HG03060 (cell line): ENCODE measurements around the gene DIP2C.
"Not testable (repeated sequence)": the region's sequence is repeated elsewhere in the genome, so short reads cannot be mapped to it uniquely, and the experiment has no call there.

ENCODE experiments used
- ATAC-seq: cut with Tn5 transposase; IDR thresholded peaks from one replicate; pipeline ENCODE4 v1.9.1; 2021; ENCODE audit warnings: low read depth, moderate number of reproducible peaks; ENCODE audit not compliant: unreplicated experiment

DIP2C gene

DNA sequence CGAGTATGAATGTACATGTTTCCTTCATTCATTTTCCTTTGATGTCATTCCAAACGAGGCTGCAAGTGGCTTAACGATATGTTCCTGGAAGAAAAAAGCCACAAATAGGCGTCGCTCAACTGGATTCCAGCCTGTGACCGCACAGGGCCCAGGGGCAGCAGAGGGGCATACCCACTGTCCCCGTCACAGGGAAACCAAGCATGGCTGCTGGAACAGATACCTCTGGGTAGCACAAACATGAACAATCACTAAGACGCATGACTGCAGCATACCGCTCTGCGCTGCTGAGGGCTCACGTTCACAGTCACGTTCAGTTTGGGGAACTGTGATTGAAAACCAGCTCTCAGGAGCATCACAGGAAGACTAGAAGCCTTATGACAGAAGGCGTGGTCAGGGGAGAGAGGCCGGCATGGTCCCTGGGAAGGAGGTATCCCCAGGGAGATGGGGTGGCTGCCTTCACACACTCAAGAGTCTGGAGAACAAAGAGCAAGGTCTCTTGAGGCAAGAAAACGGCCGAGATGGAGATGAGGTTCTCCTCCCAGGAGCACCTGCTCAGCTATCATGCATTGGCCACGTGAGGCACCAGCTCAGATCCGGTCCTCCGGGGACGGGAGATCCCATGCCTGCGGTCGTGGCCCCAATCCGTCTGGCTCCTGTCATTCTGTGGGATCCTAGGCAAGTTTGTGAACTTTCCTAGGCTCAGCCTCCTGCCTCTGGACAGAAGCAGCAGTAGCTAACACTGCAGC is 213.6 kb downstream of the DIP2C start:
- ATAC-seq: no peak

DNA sequence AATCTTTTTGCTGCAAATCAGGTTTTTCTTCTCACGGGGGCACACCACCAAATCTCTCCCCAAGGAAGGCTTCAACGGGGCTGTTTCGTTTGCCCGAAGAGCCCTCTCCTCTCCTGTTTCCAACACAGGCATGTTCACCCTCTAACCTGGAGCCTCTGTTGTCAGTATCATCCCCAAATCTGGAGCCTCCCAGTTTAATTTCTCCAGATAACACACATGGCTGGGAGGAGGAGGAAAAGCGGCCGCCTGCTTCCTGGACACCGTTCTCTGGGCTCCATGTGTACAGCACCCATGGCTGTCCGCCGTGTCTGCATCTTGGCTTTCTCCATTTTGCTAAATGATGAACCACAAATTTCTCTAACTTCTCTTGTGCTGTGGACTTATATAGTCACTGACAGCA is 214.5 kb downstream of the DIP2C start:
- ATAC-seq: no peak

DNA sequence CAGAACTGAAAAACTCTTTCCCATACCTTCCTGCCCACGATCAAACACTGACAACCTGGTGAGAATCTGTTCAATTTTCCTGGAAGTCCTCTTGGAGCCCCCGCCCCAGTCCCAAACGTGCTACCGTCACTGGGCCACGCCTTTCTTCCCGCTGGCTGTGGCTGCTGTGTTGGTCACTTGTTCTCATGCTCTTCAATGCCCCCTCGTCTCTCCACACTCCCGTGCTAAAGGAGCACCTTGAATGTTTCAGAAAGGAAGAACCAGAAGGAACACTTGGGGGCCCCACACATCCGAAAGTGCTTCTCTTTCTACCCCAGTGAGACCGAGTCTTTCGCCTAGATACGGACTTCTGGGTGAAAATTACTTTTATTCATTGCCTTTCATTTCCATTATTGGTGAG is 215.1 kb downstream of the DIP2C start:
- ATAC-seq: no peak

DNA sequence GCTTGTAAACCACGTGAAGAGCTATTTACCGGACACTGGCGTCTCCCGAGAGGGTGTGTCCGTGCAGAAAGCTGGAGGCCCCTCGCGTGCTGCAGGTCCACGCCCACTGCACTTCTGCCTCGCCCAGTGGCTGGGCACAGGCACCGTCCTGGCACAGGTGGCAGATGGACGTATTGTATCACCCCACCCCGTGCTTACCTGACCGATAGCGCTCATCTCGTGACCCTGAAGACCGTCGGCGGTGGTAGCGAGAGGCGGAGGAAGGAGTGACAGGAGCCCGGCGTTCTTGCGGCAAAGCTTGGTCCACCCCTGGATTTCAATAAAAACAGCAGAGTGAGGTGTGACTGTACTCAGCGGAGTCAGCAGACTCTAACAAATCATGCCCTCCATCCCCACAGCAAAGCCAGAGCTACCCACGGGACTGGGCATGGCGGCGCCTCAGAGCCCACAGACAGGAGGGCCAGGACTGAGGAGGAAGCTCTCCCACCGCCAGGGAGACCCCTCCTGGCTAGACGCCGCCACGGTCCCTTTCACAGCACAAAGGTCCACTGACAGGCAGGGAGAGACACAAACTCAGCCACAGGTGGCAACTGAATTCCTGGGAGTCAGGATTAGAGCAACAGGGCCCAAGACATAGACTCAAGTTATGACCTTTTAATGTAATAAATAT is 217.1 kb downstream of the DIP2C start:
- ATAC-seq: no peak

DNA sequence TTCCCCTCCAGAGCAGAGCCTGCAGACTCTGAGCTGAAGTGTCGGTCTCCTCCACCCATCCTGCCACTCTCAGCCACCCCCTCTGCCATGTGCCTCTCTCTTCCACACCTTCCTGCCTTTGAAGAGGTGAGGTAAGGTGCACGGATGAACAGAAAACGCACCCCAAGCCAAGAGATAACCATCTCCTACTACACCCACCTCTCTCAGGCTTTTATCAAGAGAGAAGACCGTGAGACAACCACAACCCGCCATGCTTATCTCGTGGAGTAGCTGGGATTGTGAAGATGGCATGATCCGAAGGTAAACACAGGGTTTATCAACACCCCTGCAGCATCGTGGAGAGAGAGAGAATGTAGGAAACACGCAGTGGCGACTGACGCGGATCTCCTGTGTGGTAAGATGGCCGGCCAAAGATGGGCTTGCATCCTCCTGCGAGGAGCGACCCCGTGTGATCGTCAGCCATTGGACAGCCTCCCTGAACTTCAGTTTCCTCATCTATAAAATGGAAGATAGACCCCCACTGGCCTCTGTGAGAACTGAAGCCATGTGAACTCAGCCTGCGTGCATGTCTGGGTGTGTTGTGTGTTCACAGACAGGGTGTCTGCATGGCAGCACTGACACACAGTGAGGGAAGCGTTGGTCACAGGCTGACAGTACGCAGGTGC is 219.0 kb downstream of the DIP2C start:
- ATAC-seq: no peak

DNA sequence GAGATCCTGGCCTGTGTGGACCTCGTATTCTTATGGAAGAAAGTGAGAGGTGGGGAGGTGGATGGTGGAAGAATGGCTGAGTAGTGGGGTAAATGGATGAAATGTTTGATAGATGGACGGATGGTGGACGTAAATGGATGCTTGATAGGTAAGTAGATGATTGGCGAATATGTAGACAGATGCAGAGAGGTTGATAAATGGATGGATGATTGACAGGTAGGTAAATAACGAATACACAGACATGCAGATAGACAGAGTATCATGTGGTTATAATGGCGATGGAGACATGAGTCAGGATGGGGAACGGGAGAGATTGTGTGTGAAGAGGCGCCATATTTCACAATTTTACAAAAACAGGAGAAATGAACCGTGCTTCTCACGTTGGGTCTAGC is 219.5 kb downstream of the DIP2C start:
- no peak for ATAC-seq

DNA sequence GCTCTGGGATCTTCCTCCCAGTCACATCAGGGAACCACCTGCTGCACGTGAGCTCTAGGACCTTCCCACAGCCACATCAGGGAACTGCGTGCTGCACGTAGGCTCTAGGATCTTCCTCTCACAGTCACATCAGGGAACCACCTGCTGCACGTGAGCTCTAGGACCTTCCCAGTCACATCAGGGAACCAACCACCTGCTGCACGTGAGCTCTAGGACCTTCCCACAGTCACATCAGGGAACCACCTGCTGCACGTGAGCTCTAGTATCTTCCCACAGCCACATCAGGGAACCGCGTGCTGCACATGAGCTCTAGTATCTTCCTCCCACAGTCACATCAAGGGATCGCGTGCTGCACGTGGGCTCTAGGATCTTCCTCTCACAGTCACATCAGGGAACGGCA is 229.7 kb downstream of the DIP2C start:
- ATAC-seq: no peak

DNA sequence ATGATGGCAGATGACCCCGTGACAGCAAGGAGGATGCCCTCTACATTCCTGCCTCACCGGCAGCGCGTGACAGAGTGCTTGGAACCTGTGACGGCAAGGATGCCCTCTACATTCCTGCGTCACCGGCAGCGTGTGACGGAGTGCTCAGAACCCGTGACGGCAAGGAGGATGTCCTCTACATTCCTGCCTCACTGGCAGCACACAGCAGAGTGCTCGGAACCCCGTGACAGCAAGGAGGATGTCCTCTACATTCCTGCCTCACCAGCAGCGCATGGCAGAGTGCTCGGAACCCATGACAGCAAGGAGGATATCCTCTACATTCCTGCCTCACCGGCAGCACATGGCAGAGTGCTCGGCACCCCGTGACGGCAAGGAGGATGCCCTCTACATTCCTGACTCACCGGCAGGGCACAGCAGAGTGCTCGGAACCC is 231.0 kb downstream of the DIP2C start:
- no peak for ATAC-seq

DNA sequence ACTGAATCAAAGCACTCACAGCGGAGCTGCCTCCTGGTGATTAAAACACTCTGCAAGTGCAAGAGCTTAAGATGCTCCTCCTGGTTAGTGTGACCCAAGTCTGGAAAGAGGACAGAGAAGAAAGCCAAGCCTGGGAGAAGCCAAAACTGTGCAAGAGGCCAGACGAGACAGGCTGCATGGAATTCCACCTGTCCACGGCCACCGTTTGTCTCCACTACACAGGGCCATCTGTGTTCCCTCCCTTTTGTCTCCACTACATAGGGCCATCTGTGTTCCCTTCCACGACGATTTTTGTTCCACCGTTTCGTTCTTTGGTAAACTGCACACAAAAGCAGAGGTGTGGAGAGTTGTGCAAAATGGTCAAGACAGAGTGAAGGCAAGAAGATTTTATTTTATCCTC is 233.0 kb downstream of the DIP2C start:
- no peak for ATAC-seq

DNA sequence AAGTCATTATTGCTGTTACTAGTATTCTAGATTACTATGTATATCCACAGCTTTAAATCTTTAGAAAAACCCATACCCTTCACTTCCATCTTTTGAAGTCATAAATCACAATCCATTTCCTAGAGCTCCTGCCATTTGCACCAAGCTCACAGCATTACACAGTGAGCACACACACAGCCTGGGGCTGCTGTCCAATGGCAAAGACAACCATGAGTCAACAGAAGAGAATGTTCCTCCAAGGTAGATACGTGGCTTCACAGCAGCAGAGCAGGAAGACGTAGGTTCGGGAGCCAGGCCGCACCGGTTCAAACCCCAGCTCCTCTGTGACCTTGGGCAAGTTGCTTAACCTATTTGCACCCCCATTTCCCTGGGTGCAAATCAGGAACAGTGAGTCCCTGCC is 234.6 kb downstream of the DIP2C start:
- ATAC-seq: no peak

DNA sequence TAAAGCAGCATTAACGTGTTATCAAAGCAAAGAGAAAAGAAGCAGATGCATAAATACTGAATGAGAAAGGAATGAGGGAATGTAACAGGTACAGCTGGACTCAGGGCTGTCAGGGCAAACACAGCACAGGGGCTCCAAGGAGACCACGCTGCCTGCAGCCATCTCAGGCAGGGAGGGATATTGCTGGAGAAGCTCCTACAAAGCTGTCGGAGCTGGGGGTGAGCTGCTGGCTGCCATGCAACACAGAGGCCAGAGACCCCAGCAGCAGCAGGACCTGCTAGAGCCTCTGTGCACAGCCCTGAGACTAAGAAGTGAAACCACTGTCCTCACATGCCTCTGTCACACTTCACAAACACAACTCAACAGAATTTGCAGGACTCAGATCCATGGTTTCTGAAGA is 235.8 kb downstream of the DIP2C start:
- ATAC-seq: no peak

DNA sequence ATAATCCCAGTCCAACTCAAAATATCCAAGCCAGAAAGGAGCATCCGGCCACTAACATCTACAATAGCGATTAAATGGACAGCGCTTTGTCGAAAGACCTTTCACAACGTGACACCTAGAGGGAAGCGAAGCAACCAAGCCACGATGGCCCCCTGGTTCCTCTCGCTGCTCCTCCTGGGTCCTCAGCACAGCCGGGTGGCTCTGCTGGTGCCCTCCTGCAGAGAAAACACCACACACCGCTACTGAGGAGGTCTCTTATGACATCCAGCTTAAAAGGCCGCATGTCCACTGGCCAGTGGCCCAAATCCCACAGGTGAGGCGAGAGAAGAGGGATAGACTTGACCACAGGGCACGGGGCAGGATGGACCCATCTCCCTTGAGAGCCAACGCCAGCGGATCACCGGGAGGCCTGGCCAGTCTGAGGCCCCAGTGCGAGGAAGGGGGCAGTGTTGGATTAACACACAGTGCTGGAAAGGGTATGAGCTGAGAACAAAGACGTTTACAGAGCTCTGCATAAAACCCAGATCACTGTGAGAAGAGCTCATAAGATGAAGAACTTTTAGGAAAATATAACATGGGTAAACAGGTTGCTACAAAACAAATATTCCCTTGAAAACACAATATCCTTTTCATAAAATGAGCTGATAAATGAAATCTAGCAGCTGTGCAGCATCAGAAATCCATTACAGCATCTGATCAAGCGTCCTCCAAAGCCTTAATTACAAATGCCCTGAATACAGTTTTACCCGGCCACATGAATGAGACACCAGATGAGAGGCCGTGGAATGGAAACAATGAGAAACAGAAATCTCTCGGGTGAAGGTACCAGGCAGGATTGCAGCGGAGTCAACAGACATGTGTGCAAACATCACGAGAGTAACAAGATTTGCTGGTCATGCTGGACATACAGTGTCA is 236.7 kb downstream of the DIP2C start:
- ATAC-seq: no peak

DNA sequence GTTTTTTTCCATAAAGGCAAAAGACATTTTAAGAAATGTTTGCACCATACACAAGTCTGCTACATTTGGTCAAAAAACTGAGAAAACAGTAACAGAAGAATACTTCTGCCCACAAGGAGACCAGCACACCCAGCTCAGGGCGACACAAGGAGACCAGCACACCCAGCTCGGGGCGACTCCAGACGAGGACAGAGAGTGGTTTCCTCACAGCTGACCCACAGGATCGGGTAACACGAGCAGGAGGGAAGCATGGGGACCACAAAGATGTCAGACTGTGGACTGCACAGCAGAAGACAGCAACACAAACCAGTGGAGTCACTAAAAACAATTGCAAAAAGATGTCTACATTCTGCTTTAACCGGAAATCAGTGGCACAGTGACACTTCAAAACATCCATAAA is 237.6 kb downstream of the DIP2C start:
- no peak for ATAC-seq

DNA sequence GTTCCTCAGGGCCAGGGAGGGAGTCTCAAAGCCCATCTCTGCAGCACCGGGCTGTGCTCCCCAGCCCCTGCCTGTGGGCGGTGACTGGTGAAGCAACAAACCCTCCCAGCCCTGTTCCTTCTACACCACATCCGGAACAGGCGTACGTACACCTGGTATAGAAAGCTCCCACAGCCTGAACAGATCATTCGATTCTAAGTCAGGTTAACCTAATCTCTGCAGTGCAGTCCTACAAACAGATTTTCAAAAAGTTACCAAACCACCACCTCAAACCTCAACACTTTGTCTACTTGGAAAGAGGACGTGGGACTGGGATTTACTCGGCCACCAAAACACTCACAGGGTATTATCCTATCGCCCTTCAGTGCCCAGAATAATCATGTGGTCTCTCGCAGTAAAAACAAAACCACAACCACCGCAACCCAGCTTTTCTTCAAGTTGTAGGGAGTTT is 238.4 kb downstream of the DIP2C start:
- peak; percentile 91 for ATAC-seq

DNA sequence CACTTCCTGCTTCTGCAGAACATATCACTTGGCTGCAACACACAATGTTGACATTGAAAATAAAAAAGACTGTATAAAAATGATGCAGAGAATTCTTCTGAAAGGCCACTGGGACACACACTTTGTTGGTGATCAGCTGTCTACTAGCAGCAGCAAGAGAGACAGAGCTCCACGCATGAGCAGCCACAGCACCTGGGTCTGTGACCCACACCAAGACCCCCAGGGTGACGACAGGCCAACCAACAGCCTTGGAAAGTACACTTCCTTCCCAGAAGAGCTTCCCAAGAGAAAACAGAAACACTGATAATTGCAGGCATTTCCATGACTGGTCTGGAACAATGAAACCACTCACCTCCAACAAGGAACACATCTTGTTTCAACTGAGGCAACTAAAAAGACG is 239.0 kb downstream of the DIP2C start:
- ATAC-seq: no peak

DNA sequence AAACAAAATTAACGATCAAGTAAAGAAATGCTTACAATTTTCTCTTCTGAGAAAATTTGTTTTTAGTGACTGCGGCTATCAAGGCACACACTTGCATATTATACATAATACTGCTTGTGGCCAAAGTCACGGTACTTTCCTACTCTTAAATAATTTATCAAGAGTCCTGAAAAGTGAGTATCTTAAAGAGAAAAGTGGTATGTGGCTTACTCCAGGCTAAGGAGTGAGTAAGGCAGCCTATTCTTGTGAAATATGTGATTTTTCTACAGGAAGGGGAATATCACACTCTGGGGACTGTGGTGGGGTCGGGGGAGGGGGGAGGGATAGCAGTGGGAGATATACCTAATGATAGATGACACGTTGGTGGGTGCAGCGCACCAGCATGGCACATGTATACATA is 240.1 kb downstream of the DIP2C start:
- not testable (repeated sequence) for ATAC-seq

DNA sequence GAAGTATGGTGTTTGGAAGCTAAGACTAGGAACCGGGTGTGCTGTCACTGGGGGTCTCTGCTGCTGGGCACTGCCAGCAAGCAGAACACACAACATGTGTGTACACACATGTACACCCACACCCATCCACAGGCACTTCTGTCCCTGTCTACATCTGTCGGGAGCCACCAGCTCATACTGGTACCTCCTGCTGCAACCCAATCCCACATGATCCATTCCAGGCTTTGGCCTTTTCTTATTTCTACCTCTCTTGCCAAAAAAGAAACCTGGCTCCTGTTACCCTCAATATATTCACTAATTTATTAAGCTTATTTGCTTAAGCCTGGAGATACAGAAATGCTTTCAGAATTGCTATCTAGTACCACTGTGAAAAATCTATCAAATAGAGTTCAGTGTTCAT is 246.0 kb downstream of the DIP2C start:
- no peak for ATAC-seq

DNA sequence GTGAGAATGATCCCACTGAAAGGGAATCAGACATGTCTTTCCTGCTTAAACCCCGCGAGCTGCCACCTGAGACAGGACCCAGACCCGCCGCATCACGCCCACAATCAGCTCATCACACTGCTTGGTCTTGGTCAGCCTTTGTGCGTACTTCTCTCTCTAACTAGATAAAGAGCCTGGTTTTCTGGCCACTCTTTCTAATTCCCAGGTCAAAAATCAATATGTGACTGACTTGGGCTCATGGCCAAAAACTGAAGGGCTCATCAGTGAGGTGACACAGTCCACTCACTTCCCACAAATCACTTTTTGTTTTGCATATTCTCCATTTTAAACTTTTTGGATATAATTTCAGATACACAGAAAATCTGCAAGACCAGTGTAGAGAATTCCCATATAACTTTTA is 247.3 kb downstream of the DIP2C start:
- no peak for ATAC-seq

DNA sequence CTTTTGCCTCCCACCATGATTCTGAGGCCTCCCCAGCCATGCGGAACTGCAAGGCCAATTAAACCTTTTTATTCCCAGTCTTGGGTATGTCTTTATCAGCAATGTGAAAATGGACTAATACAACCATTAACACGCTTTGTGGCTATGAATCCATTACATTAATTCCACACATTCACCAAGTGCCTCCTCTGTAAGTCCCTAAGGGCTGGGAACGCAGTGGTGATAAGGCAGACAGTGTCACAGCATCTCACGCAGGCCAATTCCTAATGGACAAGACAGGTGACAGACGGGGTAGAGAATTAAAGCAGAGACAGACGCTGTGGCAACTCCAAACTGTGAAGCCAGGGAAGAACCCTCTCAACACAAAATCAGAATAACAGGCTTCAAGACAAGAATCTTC is 247.8 kb downstream of the DIP2C start:
- no peak for ATAC-seq

DNA sequence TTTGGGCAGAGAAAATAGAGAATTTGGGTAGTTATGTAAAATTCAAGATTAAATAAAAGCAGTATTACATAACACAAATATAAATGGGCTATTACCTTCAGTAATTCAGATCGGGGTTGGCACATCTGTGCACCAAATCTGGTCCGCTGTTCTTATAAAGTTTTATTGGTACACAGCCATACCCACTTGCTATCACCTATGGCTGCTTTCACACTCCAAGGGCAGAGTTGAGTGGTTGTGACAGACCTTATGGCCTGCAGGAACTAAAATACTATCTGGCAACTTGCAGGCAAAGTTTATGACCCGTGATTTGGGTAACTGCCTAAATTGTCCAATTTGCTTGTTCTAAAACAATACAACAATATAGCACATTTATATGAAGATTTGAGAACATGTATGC is 249.3 kb downstream of the DIP2C start:
- no peak for ATAC-seq
